ENCODE measurements around the gene JSRP1.

Gene JSRP1

DNA sequence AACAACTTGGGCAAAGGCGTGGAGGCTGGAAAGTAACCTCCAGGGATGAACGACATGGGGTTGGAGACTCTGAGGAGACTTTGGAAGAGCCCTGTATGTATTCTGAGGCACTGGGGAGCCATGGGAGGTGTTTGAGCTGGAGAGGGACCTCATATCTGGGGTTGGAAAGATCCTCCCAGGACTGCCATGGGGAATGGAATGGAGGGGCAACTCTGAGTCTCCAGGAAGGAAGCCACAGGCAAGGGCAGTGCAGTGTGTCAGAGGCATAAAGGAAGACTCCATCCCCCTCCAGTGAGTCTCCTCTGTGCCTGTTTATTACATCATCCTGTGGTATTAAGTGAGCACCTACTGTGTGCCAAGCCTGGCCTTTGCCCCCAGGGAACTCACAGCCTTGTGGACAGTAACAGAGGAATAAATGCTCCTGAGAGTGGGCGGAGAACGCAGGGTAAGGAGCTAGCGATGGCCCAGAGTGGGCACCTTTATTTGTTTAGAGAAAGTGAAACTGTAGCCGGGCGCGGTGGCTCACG lies 18.0 kb upstream of the JSRP1 start:
- in situ Hi-C loops (cut with HindIII; ENCODE audit: low sequenced_read_pairs) = no loop called here
- TF ChIP-seq, protein P1, sequence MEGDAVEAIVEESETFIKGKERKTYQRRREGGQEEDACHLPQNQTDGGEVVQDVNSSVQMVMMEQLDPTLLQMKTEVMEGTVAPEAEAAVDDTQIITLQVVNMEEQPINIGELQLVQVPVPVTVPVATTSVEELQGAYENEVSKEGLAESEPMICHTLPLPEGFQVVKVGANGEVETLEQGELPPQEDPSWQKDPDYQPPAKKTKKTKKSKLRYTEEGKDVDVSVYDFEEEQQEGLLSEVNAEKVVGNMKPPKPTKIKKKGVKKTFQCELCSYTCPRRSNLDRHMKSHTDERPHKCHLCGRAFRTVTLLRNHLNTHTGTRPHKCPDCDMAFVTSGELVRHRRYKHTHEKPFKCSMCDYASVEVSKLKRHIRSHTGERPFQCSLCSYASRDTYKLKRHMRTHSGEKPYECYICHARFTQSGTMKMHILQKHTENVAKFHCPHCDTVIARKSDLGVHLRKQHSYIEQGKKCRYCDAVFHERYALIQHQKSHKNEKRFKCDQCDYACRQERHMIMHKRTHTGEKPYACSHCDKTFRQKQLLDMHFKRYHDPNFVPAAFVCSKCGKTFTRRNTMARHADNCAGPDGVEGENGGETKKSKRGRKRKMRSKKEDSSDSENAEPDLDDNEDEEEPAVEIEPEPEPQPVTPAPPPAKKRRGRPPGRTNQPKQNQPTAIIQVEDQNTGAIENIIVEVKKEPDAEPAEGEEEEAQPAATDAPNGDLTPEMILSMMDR (IDR thresholded peaks at IDR 0.05; ENCODE audit: low read depth, low read length) = no peak
- no peak for DNase-seq (ENCODE audit: low read depth, low spot score)
- H3K4me3 ChIP-seq (ENCODE audit: low read depth, low read length) = no peak overlapping the region

DNA sequence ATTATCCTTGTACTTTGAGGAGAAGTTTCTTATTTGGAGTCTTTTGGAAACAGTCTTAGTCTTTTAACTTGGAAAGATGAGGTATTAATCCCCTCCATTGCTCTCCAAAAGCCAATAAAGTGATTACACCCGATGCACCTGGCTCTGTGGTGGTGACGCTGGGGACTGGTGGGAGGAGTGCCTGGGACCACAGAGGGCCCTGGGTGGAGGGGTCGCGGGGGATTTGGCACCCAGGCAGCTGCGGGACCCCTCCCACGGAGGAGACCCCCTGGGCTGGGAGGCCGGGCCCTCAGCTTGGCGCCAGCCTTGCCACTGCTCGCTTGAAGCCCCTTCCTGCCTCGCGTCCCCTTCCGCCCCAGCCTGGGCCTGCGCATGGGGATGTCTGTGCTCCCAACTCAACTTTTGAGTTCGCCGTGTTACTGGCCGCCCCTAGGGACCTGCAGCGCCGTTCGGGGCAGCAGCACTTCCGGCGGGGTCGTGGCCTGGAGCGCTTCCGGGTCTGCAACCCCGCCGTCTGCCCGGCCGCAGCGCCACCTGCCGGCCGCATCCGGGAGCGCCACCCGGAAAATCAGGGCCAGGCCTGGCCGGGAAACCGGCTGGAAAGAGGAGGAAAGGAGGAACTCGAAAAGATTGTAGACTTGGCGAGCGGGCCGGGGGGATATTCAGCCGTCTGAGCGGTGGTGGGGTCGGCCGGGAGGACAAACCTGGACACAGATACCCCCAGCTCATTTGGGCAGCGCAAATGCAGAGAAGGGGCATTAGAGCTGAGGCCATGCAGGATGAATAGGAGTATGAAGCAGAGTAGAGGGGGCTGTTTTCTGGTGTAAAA lies 17.4 kb upstream of the JSRP1 start:
- TF ChIP-seq, protein P1 (IDR thresholded peaks at IDR 0.05; ENCODE audit: low read depth, low read length) = peak; percentile 85
- DNase-seq (ENCODE audit: low read depth, low spot score) = peak; percentile 54
- peak overlapping the region; percentile 7 for H3K4me3 ChIP-seq (ENCODE audit: low read depth, low read length)
- in situ Hi-C loops (cut with HindIII; ENCODE audit: low sequenced_read_pairs) = no loop called here

DNA sequence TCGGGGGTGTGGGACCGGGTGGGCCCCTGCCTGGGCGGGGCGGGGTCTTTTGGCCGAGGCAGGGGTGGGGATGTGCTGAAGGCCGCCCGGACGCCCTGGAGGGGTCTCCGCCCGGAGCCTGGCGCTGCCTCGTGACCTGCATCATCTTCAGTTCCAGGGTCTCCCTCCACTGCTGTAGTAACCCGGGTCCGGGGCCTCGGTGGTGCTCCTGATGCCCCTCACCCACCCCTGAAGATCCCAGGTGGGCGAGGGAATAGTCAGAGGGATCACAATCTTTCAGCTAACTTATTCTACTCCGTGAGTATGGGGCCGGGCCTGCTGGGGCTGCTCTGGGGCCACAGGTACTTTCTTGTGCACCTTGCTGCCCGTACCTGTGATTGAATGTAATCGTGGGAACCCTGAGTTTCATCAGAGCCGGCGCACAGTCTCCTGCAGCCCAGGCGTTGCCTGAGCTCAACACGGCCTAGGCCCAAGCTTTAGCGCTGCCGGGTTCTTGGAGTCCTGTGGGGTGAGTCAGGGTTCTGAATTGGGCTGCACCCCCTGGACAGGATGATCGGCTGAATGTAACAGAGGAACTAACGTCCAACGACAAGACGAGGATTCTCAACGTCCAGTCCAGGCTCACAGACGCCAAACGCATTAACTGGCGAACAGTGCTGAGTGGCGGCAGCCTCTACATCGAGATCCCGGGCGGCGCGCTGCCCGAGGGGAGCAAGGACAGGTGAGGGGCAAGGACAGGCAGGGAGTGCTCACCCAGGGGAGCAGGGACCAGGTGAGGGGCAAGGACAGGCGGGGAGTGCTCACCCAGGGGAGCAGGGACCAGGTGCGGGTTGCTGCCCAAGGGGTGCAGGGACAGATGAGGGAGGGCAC lies 15.3 kb upstream of the JSRP1 start:
- DNase-seq (ENCODE audit: low read depth, low spot score) = peak; percentile 55
- peak overlapping the region; percentile 99 for H3K4me3 ChIP-seq (ENCODE audit: low read depth, low read length)
- TF ChIP-seq, protein P1 (IDR thresholded peaks at IDR 0.05; ENCODE audit: low read depth, low read length) = no peak
- in situ Hi-C loops (cut with HindIII; ENCODE audit: low sequenced_read_pairs) = no loop called here

DNA sequence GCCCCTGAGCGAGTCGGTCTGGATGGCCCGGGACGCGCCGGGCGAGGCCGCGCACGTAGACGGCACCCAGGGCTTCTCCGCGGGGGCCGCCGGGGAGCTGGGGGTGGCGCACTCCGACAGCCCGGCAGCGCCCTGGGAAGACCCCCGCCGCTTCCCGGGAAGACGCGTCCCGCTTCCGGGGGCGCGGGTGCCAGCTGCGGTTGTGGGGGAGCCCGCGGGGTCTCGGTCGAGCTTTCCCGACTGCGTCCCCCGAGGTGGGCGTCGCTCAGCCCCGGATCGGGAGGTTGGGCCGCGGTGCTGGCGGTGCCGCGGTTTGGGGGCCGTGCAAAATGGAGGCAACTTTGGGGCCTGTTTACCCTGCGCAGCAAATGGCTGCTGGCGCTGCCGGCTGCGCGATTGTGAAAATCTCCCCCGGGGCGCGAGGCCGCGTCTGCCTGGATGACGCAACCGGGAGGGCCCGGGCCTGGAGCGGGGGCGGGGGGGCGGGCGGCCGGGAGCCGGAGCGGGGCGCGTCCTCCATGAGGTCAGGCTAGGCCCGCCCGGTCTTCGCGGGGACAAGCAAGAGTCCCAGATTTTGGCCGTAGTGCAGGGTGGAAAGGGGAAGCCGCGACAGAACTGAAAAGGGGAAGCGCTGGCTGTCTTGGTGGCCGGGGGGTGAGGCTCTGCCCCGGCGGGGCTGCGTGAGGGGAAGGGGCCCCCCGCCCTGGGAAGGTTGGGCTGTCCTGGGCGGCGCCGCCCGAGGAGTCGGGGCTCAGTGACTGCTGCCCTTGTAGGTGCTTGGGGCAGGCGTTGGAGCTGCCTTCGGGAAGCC lies 14.4 kb upstream of the JSRP1 start:
- in situ Hi-C loops (cut with HindIII; ENCODE audit: low sequenced_read_pairs) = no loop called here
- TF ChIP-seq, protein P1 (IDR thresholded peaks at IDR 0.05; ENCODE audit: low read depth, low read length) = no peak
- DNase-seq (ENCODE audit: low read depth, low spot score) = peak; percentile 89
- peak overlapping the region; percentile 99 for H3K4me3 ChIP-seq (ENCODE audit: low read depth, low read length)

DNA sequence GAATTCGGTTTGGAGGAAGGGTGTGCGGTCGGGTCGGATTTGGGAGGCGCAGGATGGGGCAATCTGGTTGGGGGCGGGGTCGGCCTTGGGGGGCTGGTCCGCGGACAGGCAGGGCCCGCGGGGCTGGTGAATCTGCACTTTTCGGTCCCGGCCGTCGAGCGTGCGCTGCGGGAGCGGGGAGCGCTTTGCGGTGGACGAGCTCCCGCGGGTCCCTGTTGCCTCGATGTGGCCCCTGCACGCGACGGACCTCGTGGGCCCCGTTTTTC lies 13.9 kb upstream of the JSRP1 start:
- H3K4me3 ChIP-seq (ENCODE audit: low read depth, low read length) = peak overlapping the region; percentile 99
- DNase-seq (ENCODE audit: low read depth, low spot score) = no peak
- TF ChIP-seq, protein P1 (IDR thresholded peaks at IDR 0.05; ENCODE audit: low read depth, low read length) = no peak
- in situ Hi-C loops (cut with HindIII; ENCODE audit: low sequenced_read_pairs) = no loop called here

Data from astrocyte of the spinal cord (primary cell).